Gastroesophageal sphincter (tissue), 4 donors: ENCODE measurements around the gene DOCK2. TPM values are rescaled to one million over a fixed set of nuclear protein-coding genes. Genes with fewer than 3 reads are reported as not detected.

Experiments
- ATAC-seq: fragments of 150-250 bp; one replicate; pipeline ENCODE4 v1.9.1; 2016; ENCODE audit warnings: mild to moderate bottlenecking, moderate library complexity
- H3K27ac ChIP-seq, 4 donors: fragments of 200-600 bp; sonication (generic) in 3 of 4; 1 replicate in 3 of 4; 2 replicates in 1 of 4; pipeline ENCODE4 v1.5.1; 2016 to 2019
- H3K27me3 ChIP-seq: fragments of 200-600 bp; sonication (generic); one replicate; pipeline ENCODE4 v1.5.1; 2019
- H3K36me3 ChIP-seq, 2 donors: fragments of 200-600 bp; sonication (generic); one replicate each; pipeline ENCODE4 v1.5.1; 2019; ENCODE audit warnings: control low read depth in 1 of 2
- H3K4me1 ChIP-seq, 3 donors: fragments of 200-600 bp; sonication (generic); 1 replicate in 2 of 3; 2 replicates in 1 of 3; pipeline ENCODE4 v1.5.1; 2016 to 2019; ENCODE audit warnings: control low read depth in 2 of 3
- H3K4me3 ChIP-seq, 2 donors: fragments of 200-600 bp; sonication (generic); one replicate each; pipeline ENCODE4 v1.5.1; 2019; ENCODE audit warnings: mild to moderate bottlenecking in 1 of 2, moderate library complexity in 1 of 2
- H3K9me3 ChIP-seq, 3 donors: fragments of 200-600 bp; sonication (generic); one replicate each; pipeline ENCODE4 v1.5.1; 2017 to 2019; ENCODE audit warnings: control low read depth in 2 of 3
- EP300 ChIP-seq: sonication (generic); formaldehyde crosslinking; IDR thresholded peaks from one replicate; pipeline ENCODE4 v1.6.1; 2017; ENCODE audit warnings: antibody characterized with exemption, mild to moderate bottlenecking
- POLR2A ChIP-seq, 2 donors: fragments of 450-650 bp; IDR thresholded peaks; one replicate each; pipeline ENCODE4 v1.6.1; 2017; ENCODE audit warnings: antibody characterized with exemption in 2 of 2, mild to moderate bottlenecking in 2 of 2, moderate library complexity in 1 of 2
- POLR2AphosphoS5 ChIP-seq: sonication (generic); formaldehyde crosslinking; IDR thresholded peaks from one replicate; pipeline ENCODE4 v1.6.1; 2017; ENCODE audit warnings: antibody characterized with exemption
- WGBS, 2 donors: methylation state at CpG; one replicate each; pipeline ENCODE4 v1.1.5; 2018; ENCODE audit warnings: low coverage in 1 of 2; 5-methylcytosine and 5-hydroxymethylcytosine counted together
- total RNA-seq, 4 donors: library from RNA; depleted of rRNA; stranded (reverse); fragments of >200 nt; gene quantifications; one replicate each; pipeline ENCODE4 v1.1.0, GENCODE V29; 2016
- TF ChIP-seq, protein P1 (sequence below), 4 experiments: fragments of 200-600 bp in 2 of 4; fragments of 450-650 bp in 2 of 4; sonication (generic) in 1 of 4; IDR thresholded peaks; one replicate each; pipeline ENCODE4 v1.5.1; 2017 to 2019; ENCODE audit warnings: antibody characterized with exemption in 4 of 4, mild to moderate bottlenecking in 2 of 4, moderate library complexity in 2 of 4

DOCK2 gene
- total RNA-seq, 4 donors from 2014 or later = 9.3 to 20.6 (median 11.8) TPM

DNA sequence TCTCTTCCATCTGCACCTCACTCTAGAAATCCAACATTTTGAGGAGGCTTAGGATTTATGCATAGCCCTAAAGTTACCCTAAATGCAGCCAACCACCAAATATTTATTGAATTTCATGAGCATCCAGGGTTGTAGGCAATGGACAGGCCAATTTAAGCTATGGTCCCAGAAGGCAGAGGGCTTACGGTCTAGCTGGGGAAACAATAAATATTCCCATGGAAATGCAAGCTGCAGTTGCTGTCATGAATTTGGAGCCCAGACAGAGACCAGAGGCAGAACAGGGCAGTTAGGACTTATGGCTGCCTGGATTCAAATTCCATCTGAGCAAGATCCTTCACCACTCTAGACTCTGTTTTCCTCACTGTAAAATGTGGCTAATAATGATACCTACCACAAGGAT is 352.3 kb downstream of the DOCK2 start:
- no peaks in the 10 kb centered on the region for H3K4me1 ChIP-seq
- no peak for TF ChIP-seq POLR2AphosphoS5
- TF ChIP-seq, protein P1, sequence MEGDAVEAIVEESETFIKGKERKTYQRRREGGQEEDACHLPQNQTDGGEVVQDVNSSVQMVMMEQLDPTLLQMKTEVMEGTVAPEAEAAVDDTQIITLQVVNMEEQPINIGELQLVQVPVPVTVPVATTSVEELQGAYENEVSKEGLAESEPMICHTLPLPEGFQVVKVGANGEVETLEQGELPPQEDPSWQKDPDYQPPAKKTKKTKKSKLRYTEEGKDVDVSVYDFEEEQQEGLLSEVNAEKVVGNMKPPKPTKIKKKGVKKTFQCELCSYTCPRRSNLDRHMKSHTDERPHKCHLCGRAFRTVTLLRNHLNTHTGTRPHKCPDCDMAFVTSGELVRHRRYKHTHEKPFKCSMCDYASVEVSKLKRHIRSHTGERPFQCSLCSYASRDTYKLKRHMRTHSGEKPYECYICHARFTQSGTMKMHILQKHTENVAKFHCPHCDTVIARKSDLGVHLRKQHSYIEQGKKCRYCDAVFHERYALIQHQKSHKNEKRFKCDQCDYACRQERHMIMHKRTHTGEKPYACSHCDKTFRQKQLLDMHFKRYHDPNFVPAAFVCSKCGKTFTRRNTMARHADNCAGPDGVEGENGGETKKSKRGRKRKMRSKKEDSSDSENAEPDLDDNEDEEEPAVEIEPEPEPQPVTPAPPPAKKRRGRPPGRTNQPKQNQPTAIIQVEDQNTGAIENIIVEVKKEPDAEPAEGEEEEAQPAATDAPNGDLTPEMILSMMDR (IDR thresholded peaks at IDR 0.05) = no peak
- TF ChIP-seq EP300 = no peak
- TF ChIP-seq POLR2A (IDR thresholded peaks at IDR 0.05) = no peak
- 33 to 38% methylated on average over 1 of the region's 1 CpG for WGBS, 2 donors

DNA sequence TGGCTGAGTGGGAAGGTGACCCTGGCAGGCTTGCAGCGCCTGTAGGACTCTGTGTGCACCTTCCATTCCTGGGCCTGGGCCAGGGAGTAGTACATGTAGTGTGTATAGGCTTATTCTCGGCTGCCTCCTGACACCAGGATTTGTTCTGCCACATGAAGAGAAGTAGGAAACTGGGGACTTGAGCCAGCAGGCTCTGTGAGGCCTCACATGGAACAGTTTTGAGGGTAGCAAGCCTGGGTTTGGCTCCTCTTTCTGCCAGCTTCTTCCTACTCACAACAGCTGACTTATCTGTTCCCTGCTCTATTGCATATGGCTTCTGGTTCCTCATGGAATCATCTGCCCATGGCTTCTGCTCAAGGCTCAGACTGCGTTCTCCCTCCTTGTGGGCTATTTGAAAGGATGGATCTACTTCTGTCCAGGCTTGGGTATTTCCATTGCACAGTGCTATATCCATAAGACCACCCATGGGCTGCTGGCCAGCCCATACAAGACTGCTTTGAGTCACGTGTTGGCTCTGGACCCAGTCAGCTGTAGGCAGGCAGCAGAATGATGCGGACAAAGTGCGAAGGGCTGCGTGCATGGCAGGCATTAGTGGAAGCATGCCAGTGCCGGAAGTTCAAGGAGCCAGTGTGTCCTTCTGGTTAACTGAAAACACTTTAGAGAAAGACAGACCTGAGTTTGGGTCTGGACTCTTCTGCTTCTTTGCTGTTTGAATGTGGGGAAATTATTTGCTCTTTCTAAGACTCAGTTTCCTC is 354.2 kb downstream of the DOCK2 start:
- no peaks in the 10 kb centered on the region for H3K36me3 ChIP-seq
- no peaks in the 10 kb centered on the region for H3K4me1 ChIP-seq
- H3K4me3 ChIP-seq = no peak overlapping the region
- no peak for ATAC-seq
- TF ChIP-seq POLR2A (IDR thresholded peaks at IDR 0.05) = no peak
- TF ChIP-seq, protein P1 (IDR thresholded peaks at IDR 0.05) = no peak
- TF ChIP-seq EP300 = no peak
- TF ChIP-seq POLR2AphosphoS5 = no peak
- no peaks in the 10 kb centered on the region for H3K9me3 ChIP-seq
- 74 to 90% methylated on average over 3 to 4 of the region's 8 CpGs for WGBS, 2 donors
- no peak overlapping the region for H3K27ac ChIP-seq
- H3K27me3 ChIP-seq = peaks cover 18% of the 10 kb centered on the region

More for the DNA sequence above, 352.3 kb downstream of the DOCK2 start:
- no peak for ATAC-seq
- Histone ChIP-seq H3K36me3 (no peaks in the 10 kb centered on the region), H3K27ac (no peak overlapping the region), H3K4me3 (no peak overlapping the region), H3K9me3 (no peaks in the 10 kb centered on the region), H3K27me3 (peaks cover 32% of the 10 kb centered on the region)

DNA sequence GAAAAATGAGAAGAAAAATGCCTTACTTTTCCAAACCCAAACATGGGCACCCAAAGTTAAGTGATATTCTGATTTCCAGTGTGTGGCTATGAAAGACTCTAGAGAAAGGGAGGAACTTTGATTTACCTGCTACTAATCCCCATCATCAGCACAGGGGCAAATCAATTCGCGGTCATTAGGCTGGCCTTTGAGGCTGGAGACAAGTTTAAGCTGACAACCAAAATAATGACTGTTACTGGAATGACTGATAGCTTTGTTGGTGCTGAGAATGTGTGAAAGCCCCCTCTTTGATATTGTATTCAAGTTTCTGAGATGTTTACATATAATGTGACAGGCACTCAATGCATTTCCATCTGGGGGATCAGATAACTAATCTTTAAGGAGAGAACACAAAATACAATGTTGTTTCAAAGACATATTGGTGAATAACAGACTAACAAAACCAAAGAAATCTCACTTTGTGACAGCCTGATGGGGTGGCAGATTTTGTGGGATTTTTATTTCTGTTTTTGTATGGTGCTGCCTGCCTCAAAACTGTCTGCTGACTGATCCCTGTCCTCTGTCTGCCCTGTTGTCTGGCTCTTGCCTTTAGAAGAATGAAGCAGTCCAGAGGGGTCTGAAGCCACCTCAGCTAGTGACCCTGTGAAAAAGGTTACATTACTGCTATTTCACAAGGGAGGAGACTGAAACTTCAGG is 355.9 kb downstream of the DOCK2 start:
- H3K27ac ChIP-seq = no peak overlapping the region
- peaks cover 18% of the 10 kb centered on the region for H3K27me3 ChIP-seq
- no peaks in the 10 kb centered on the region for H3K4me1 ChIP-seq
- H3K4me3 ChIP-seq = no peak overlapping the region
- no peaks in the 10 kb centered on the region for H3K9me3 ChIP-seq
- TF ChIP-seq, protein P1 (IDR thresholded peaks at IDR 0.05) = no peak
- TF ChIP-seq POLR2A (IDR thresholded peaks at IDR 0.05) (no peak), EP300 (no peak), POLR2AphosphoS5 (no peak)
- 67 to 79% methylated on average over 2 of the region's 2 CpGs for WGBS, 2 donors
- H3K36me3 ChIP-seq = no peaks in the 10 kb centered on the region
- no peak for ATAC-seq

DNA sequence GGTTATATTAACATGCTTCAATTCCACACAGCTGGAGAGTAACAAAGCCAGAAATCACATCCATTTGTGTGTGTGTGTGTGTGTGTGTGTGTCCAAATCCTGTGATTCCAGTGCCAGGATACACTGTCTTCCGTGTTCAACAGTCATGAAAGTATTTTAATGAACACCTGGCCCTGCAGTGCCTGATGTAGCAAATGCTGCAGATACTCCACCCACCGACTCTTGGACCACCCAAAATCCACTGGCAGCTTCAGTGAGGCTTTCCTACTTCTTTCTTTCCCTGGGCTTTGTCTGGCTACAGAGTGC is 356.4 kb downstream of the DOCK2 start:
- Histone ChIP-seq H3K4me3 (no peak overlapping the region), H3K36me3 (no peaks in the 10 kb centered on the region), H3K4me1 (no peaks in the 10 kb centered on the region), H3K9me3 (no peaks in the 10 kb centered on the region), H3K27ac (no peak overlapping the region), H3K27me3 (peaks cover 18% of the 10 kb centered on the region)
- no peak for TF ChIP-seq POLR2A (IDR thresholded peaks at IDR 0.05)
- no peak for TF ChIP-seq POLR2AphosphoS5
- TF ChIP-seq, protein P1 (IDR thresholded peaks at IDR 0.05) = no peak
- TF ChIP-seq EP300 = no peak
- no peak for ATAC-seq
- 0 to 8% methylated on average over 1 to 2 of the region's 2 CpGs for WGBS, 2 donors

DNA sequence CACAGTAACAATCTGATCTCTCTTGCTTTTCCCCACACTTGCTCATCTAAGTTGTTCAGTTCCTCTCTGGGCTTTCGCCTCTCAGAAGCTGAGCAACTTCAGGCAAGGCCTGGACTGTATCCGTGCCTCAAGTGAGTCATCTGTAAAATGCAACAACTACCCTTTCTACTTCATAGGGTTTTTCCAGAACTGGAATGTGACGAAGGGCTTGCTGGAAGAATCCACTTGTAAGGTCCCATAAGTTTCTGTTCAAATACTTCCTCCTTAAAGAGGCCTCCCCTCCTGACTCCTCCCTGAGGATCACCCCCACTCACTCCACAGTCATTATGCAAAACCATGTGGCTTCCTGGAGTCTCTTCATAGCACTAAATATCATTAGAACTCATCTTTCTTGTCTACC is 360.7 kb downstream of the DOCK2 start:
- no peaks in the 10 kb centered on the region for H3K4me1 ChIP-seq
- no peak for TF ChIP-seq POLR2A (IDR thresholded peaks at IDR 0.05)
- no peak for TF ChIP-seq EP300
- TF ChIP-seq, protein P1 (IDR thresholded peaks at IDR 0.05) = no peak
- no peak for TF ChIP-seq POLR2AphosphoS5
- ATAC-seq = no peak
- WGBS, 2 donors = 100% methylated on average over 1 of the region's 3 CpGs
- H3K4me3 ChIP-seq = no peak overlapping the region
- no peaks in the 10 kb centered on the region for H3K27me3 ChIP-seq
- H3K36me3 ChIP-seq = no peaks in the 10 kb centered on the region
- H3K9me3 ChIP-seq = no peaks in the 10 kb centered on the region
- no peak overlapping the region for H3K27ac ChIP-seq
